Measurements from ENCODE around the gene LMX1A. TPM values are rescaled to one million over a fixed set of nuclear protein-coding genes. Genes with fewer than 3 reads are reported as not detected.

The LMX1A gene
- total and polyA plus RNA-seq, 2 of the 13 experiments (the other 11 are each of a cell fraction or from before 2014, with no cell fraction given): 0.07 TPM; not detected in 1

- no peak for TF ChIP-seq ZNF280B (CRISPR knock-in tag; IDR thresholded peaks at IDR 0.05; ENCODE audit: borderline replicate concordance)
- peak; percentile 76 for TF ChIP-seq NCOA2 (CRISPR knock-in tag; IDR thresholded peaks at IDR 0.05)
- no peak for TF ChIP-seq TAF1 (CRISPR knock-in tag; IDR thresholded peaks at IDR 0.05)
- TF ChIP-seq CHD4 (IDR thresholded peaks at IDR 0.05; ENCODE audit: borderline replicate concordance, low read length): no peak
- no peak for TF ChIP-seq CERS6 (CRISPR knock-in tag; IDR thresholded peaks at IDR 0.05)
- no peak for TF ChIP-seq ZNF781 (CRISPR knock-in tag; IDR thresholded peaks at IDR 0.05; ENCODE audit: borderline replicate concordance, not compliant biosample characterization)
- TF ChIP-seq NFKBIZ (CRISPR knock-in tag; IDR thresholded peaks at IDR 0.05): no peak
- no peak for TF ChIP-seq MED13 (CRISPR knock-in tag; IDR thresholded peaks at IDR 0.05)
- no peak for TF ChIP-seq JDP2 (CRISPR knock-in tag; IDR thresholded peaks at IDR 0.05; ENCODE audit: borderline replicate concordance)
- peak; percentile 83 for TF ChIP-seq HNF4G (IDR thresholded peaks at IDR 0.05; ENCODE audit: borderline replicate concordance, low read depth, low read length)
- no peak for TF ChIP-seq HNF4G (CRISPR knock-in tag; IDR thresholded peaks at IDR 0.05; ENCODE audit: borderline replicate concordance, low read depth)
- no peak for TF ChIP-seq TRAFD1 (CRISPR knock-in tag; IDR thresholded peaks at IDR 0.05; ENCODE audit: borderline replicate concordance)
- TF ChIP-seq THAP11 (CRISPR knock-in tag; IDR thresholded peaks at IDR 0.05): 0 out of 2 replicates have a peak, but pooled peaks have one; percentile 21
- TF ChIP-seq TP53 (CRISPR knock-in tag; conservative IDR thresholded peaks at IDR 0.05): no peak
- no peak for TF ChIP-seq RBAK (CRISPR knock-in tag; IDR thresholded peaks at IDR 0.05)
- 0 out of 2 replicates have a peak, but pooled peaks have one; percentile 13 for TF ChIP-seq ZNF362 (CRISPR knock-in tag; IDR thresholded peaks at IDR 0.05; ENCODE audit: borderline replicate concordance)
- TF ChIP-seq ZFY (CRISPR knock-in tag; IDR thresholded peaks at IDR 0.05): no peak
- peak; percentile 57; the same call in 1 of the 2 replicates for TF ChIP-seq THRA (CRISPR knock-in tag; IDR thresholded peaks at IDR 0.05; ENCODE audit: borderline replicate concordance)
- TF ChIP-seq HCFC1 (IDR thresholded peaks at IDR 0.05; ENCODE audit: low read depth, low read length): no peak
- 0 out of 2 replicates have a peak, but pooled peaks have one; percentile 34 for TF ChIP-seq TFAP4 (IDR thresholded peaks at IDR 0.05; ENCODE audit: borderline replicate concordance, low read depth)
- no peak for TF ChIP-seq TMF1 (CRISPR knock-in tag; IDR thresholded peaks at IDR 0.05; ENCODE audit: low read depth)
- TF ChIP-seq ISL2 (CRISPR knock-in tag; IDR thresholded peaks at IDR 0.05): peak; percentile 74
These were observed 102.7 kb downstream of the LMX1A start (continued) for GRCh38 chr1:165253818-165254254.
